Fibroblast of gingiva (primary cell): ENCODE results near the gene CREB3L2.
A peak's percentile ranks its signal among the peaks of the same experiment; 100 is the strongest.

ENCODE experiments used
- DNase-seq: peaks from one replicate; pipeline ENCODE4 v3.0.0-alpha.2; 2011; ENCODE audit warnings: low read depth

CREB3L2 gene

DNA sequence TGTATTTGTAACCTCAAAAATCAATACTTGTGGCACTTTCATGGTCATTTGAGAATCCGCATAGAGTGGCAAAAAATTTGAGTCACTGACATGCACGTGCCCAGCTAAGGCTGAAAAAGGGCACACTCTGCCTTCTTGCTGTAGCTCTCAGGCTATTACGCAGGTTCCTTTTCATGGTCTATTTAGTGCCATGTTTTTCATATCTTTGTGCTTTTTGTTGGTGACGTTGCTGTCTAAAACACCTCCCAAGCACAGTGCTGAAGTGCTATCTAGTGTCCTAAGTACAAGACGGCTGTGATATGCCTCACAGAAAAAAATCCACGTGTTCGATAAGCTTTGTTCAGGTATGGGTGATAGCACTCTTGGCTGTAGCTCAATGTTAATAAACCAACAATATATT, 50.9 kb downstream of the CREB3L2 start:
- no peak for DNase-seq

DNA sequence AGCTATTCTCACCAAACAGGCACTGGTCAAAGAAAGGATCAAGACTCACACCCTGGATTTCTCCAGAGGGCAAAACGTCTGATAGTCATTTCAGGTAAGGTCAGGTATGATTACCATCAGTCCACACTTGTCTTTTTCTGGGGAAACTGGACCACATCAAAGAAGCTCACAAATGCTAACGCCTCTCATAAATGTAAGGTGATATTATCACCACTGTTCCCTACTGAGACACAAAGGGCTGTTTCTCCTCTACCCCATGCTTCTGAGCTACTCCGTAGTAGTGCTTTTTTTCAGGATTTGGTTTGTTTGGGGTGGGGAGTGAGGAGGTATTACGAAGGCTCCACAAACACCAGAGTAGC, 51.6 kb downstream of the CREB3L2 start:
- DNase-seq = no peak

DNA sequence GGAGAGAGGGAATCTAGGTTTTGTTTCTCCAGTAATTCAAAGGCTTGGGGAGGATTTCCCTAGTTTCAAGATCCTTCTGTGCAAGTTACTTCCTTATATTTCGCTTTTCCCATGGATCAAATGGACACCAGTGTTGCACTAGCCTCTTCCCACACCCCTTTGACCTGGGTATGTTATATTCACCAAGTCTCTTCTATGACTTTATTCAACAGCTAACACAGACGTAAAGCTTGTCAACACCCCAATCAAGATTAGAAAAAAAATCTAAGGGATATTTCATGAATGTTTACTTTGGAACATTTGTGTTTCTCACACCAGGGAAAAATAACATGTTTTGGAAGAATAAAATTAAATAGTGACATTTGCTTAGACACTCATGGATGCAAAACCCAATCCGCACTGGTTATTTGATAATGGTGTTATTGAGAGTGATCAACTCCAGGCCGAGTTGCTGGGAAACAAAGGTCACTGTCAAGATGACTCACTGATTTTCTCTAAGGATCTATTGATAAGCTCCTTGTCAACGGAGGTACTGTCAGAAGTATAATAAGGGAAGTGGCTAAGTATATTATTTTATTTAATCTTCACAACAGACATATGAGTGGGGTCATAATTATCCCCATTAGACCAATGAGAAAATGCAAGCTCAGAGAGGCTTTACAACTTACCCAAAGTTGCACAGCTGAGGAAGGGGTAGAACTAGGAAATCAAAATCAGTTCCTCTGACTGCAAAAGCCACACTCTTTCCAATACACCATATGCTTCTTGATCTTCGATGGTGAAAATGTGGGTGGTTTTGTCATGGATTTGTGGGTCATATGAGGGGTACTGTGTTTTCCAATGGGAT, 52.2 kb downstream of the CREB3L2 start:
- no peak for DNase-seq

DNA sequence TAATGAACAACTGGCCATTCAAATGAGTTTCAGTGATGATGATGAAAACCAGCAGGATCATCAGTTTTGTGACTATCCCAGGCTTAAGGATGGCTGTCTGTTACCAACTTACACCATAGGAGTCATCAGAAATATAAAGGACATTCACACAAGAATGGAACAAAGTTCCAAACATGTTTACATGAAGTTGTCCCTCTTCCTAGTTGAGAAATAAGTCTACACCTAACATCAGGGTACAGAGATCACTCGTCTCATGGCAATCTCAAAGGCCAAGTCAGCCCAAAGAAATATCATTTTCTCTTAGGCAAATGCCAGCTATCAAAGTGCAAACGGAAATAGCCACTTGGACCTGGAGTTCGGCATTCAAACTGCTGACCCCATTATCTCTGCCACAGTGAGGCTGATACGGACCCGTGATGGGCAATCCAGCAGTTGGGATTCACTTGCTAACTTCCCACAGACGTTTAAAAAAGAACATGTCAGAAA, 53.0 kb downstream of the CREB3L2 start:
- DNase-seq = no peak

DNA sequence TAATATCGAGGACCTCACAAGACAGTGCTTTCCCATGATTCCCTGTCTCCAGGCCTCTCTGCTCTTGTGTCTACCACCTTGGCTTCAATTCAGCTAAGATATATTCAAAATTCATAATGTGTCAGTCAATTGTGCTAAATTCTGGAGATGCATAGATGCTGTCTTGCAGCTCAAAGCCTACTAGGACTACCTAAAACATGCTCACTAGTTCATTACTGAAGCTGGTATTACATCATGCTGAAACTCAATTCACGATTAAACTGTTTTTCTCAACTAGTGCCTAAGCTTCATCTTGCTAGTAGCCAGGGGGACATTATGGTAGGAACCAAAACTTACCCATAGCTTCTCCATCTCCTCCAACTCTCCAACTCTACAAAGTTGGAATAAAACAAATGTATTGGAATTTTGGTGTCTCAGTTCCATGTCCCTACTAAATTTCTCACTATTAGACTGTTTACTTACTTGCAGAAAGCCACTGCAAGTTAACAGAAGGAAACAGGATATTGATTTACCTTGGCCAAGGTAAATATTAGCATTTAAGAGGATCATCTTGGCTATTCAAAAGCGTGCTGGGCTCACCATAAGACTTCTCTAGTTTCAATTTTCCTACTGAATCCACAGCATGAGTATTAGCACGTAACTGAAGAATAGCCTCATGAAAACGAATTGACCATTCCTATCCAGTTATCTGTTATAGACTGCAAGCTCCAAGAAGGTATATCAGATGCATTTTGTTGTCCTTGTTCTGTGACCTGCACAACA, 53.6 kb downstream of the CREB3L2 start:
- DNase-seq = no peak

DNA sequence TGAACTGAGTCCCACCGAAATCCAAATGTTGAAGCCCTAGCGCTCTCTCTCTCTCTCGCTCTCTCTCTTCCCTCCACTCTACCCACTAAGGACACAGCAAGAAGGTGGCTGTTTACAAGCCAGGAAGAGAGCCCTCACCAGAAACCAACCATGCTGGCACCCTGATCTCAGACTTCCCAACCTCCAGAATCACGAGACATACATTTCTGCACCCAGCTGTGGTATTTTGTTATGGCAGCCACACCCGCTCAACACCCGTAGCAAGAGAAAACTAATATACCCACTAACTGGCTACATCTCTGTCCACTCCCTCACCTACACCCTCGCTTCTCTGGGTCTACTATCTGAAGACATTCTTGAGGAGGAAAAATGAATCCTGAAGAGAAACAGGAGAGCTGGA, 54.8 kb downstream of the CREB3L2 start:
- DNase-seq = no peak

DNA sequence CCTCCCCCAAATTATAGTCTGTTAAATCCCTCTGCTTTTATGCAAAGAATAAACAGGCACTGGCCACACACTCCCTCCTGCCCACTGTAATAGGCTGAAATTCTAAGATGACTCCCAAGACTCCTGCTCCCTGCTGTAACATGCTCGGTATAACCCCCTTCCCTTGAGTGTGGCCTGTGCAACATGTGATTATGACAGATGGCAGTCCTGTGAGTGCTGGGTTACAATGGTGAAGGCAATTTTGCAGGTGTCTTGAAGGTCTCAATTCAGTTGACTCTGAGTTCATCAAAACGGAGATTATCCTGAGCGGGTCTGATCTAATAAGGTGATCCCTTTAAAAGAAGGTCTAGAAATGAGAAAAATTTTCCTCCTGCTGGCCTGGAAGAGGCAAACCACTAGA, 55.9 kb downstream of the CREB3L2 start:
- no peak for DNase-seq

DNA sequence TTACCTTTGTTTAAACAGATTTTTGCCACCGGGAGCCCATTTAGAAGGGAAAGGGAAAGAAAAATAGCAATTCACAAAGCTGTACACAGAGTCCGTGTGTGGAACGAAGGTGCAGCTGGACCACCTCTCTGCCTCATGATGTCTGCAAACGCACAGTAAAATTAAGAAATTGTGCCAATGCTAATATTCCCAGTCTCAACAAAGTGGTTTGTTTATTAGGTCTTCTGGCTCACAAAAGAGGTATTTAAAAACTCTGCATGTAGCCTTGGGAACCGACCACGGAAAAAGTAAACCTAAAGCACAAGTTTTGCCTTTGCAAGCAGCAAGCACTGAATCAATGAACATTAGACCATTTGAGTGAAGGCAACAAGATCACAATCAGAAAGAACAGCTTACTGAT, 57.7 kb downstream of the CREB3L2 start:
- DNase-seq = peak; percentile 60

DNA sequence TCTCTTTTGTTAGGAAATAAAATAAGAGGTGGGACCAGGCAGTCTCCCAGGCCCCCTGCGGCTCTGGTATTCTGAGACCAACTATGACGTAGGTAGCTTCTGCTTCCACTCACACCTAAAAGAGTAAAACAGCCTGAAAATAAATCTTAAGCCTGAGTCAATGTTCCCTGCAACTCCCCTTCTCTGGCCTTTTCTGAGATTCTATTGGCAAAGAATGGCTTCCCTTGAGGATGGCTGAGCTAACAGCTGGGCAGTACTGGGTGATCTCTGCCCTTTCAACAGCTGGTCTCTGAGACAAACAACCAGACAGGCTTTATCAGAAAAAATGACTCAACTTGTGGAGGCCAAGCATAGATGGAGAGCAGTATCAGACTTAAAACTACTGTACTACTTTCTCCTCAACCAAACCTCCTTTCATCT, 58.7 kb downstream of the CREB3L2 start:
- DNase-seq = peak; percentile 75

DNA sequence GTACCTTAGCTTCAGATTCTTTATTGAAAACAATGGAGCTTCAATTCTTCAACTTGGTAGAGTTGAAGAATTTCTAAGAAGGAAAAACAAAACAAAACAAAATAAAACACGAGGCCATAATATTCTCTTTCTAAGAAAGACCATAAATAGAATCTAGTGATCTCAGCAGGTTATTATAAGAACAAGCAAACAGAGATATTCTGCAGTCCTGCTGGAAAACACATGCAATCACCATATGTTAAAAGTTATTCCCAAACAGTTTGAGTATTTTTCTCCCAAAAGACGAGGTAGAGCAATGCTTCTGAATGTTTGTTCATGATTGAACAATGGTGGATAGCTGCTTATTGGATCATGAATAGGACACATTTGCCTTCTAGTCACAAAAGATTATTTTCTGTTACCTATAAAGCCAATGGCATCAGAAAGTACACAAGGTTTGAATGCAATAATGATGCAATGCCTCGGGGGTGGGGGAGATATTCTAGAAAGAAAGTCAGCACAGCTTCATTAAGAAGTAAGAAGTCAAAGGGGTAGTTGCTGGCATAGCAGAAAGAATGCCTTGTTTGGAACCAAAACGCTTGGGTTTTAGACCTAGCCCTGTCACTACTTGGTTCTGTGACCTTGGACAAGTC, 59.3 kb downstream of the CREB3L2 start:
- peak; percentile 17 for DNase-seq

DNA sequence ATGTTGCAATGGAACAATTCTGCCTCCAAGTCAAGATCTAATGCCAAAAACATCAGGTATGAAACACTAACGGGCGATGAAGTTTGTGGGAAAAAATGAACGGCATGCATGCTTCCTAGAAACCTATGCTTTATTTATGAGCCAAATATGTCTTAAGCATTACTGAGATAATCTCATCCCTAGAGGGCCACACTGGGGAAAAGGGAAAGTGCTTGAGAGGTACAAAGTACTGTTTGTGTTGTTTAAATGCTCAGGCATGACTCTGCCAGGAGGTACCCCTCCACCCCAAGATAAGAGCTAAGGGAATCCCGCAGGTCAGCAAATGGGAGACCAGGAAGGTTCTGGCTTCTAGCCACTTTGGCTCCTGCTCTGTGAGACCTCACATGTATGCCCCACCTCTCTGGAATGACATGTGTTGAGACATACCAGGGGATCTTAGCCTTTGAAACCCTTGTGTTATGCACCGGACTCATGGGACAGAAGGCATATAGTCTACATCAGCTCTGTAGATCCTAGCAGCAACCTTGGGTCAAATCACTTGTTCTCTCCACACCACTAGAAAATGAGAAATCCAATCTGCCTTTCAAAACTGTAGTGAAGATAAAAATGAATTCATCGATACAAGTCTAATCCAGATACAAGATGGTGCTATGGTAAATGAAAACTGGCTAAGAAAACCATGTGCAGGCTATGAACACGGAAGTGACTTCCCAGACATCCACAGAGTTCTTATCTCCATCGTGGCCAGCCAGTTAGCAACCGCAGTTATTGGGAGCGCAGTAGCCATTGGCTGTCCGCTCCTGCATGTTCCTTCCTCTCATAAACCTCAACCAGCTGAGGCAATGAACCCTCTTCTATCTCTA, 61.0 kb downstream of the CREB3L2 start:
- DNase-seq = peak; percentile 34

DNA sequence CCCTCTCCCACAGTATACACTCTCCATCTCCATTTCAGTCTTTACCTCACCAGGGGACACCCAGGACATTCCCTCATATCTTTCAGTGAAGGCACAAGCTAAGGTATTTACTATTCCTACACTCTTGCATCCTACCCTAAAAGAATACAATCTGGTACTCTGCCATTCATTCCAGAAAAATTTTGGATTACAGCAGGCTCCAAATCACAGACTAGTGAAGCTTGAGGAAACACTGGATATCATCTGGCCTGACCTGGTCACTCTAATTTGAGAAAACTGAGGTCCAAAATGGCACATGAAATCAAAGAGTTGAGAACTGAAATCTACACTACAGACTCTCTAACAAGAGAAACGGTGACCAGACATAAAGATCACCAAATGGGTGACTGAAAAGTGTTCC, 61.7 kb downstream of the CREB3L2 start:
- no peak for DNase-seq

DNA sequence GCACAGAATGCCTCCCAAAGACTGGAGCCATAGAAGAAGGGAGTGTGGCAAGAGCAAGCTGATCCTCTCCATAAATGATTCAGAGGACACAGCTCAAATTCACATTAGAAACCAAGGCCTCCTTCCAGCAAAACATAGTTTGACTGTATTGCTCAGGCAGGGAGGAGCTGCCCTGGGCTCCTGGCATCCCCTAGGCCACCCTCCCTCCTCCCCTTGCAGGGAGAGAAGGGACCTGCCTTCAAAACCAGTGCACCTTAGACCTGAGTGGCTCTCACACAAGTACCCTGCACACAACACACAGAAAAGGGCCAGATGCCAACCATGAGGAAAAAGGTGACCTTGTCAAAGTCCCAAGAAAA, 64.7 kb downstream of the CREB3L2 start:
- DNase-seq = peak; percentile 78

DNA sequence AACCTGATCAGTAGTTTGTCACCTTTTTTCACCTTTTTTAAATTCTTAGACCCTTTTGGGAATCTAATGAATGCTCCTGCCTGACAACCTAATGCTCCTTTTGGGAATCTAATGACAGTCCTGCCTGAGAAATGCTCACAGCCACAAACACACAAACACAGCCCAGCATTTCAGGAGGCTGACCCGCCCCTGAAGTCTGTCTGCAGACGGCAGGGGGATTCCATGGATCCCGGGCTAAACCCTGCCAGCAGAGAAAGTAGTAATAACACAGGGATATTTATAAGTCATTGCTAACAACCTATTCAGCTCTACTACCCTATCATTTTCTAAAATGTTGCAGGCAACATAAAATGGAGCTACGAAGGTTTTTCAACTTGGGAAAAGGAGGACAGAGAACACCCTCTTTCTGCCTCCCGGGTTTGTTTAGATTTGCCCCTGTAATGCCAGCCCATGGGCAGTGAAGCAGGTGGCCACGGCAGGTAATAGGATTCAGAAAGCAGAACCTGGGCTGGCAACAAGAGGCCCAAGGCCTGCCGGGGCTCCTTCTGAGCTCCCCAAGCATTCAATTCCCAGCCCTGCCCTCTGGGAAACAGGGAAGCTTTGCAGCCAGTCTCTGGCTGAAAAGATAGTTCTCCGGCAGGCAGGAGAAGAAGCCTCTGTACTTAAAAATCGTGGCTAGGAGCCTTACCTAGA, 65.2 kb downstream of the CREB3L2 start:
- DNase-seq = no peak

DNA sequence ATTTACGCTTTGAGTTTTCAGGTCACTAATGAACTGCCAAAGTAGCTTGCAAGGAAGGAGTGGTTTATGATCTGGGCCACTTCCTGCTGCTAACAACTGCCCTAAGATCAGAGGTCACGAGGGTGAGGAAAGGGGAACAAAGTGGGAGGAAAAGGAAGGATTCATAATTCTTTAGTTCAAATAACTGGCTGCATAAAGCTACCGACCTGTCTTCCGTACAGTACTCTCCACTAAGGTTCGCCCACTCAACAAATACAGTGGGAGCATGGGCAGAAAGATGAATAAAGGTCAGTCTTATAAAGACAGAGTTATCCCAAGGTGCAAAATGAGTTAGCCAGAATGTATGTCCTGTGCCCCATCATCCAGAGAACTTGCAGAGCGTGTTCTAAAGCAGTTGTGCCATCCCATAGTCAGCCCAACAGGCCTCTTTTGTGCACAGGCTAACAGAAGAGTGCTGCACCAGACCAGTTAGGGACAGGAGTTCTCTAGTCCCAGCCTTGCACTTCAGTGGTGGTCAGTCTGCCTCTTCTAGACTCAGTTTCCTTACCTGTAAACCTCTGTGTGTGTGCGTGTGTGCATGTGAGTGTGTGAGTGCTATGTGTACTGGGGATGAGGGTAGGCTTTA, 65.9 kb downstream of the CREB3L2 start:
- DNase-seq = no peak

DNA sequence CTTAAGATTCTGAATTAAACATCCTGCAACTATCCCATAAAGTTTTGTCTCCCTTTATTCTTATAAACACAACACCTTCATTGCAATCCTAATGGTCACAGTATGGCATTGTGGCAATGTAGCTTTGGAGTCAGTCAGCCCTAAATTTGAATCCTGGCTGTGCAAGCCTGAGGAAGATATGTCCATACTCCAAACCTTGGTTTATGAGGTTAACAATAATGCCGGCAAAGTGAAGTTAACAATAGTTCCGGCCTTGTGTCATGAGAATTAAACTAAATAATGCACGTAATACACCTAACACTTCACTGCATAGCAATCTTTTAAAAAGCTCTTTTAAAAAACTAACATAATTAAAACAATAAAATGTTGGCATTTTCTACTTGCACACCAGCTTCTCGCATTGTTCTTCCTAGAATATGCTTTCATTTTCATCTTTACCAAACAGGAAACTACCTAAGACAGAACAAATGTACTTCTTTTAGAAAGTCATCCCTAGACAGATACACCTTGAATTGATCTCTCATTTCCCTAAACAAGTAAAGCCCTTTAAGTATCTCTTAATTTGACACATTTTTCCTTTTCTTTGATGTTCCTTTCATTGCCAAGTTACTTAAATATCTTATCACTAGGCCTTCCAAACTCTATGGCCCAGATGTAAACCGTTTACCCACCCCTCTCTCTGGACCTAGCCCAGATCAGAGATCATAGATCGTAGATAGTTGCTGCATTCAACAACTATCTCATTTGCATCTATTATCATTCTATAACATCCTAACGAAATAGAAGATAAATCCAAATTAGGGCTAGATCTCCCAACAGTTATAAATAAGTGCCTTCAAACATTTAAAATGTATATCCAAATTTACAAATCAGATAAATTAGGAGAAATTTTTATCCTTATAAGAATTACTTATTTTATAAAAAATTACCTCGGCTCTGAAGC, 66.7 kb downstream of the CREB3L2 start:
- DNase-seq = no peak

DNA sequence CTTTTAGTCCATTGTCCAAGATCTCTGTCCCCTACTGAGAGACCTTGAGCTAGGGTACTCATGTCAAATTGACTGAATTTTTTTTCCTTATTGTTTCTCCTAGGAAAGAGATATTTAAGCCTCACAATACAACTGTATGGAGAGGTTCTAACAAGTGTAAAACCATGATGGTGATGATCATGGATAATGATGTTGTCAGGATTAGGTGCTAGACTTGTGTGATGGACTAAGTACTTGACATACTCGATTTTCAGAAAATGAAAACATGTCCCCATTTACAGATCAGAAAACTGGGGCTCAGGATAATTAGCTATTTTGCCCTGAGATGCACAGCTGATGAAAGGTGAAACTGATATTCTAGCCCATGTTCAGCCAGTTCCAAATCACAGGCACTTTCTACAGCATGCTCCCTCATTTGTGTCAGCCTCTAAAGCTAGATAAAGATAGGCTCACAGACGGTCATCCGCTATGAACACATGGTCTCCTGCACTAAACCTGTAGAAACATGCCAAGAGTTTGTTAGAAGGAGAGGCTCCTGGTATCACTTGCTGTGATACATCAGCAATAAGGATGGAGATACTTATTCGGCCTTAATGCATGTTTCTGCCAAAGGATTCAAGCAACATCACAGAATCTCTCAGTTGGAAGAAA, 67.6 kb downstream of the CREB3L2 start:
- no peak for DNase-seq

DNA sequence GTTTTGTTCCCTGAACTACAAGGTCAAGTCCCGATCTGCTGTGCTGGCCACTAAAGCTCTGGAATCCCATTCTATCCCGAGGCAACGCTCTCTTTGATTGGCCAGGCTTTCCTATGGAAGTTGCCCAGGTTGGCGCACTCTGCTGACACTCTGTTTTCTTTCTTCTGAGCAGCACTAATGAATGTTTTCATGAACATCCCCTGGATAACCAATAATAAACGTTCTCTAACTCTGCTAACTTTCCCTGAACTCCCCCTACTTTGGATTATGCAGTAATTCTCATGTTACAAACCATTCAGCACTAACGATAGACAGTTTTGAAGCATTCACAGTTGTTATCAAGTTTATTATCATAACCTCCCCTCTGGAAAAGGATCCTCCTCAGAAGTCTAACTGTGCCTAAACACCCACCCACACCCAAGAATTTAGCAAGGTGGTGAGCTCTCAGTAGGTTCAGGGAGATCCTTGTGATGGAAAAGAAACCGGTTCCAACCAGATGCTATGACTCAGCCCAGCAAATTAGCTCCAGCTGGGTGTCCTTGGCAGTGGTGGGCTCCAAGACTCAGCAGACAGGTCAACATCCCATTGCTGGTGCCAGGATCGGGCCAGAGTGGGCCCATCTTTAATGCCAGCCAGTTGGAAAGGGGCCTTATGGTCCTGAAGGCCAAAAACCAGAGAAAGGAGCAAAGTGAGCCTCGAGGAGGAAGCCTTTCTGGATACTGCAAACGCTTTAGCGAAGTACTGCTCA, 68.4 kb downstream of the CREB3L2 start:
- DNase-seq = peak; percentile 73

DNA sequence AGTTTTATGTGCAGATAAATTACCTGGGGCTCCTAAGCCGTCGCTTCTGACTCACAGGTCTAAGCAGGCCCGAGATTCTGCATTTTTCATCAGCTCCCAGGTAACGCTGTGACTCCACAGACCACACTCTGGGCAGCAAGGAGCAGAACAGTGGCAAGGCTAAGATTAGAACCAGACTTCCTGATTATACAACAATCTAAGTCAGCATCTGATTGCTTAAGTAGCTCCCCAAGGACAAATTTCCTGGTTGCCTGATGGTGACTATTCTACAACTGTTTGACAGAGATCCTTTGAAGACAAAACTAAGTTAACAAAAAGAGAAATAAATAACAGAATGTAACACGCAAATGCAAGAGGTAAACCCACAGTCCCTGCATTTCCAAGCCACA, 69.0 kb downstream of the CREB3L2 start:
- peak; percentile 86 for DNase-seq
